Measurements from ENCODE around the gene C3. TPM values are rescaled to one million over a fixed set of nuclear protein-coding genes. Genes with fewer than 3 reads are reported as not detected.
"Not testable (repeated sequence)": the region's sequence is repeated elsewhere in the genome, so short reads cannot be mapped to it uniquely, and the experiment has no call there.

Gene C3
- total RNA-seq, 1 experiment from 2014 or later: 0.72 TPM

DNA sequence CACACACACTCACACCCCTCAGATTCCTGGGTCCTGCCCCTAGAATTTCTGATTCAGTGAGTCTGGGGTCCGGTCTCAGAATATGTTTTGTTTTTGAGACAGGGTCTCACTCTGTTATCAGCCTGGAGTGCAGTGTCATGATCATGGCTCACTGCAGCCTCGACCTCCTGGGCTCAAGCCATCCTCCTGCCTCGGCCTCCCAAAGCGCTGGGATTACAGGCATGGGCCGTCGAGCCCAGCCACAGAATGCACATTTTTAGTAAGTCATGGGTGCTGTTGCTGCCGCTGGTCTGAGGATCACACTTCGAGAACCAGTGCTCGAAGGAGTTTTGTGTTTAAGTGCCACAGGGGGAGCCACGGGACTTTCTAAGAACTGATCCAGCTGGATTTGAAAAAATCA lies 28.4 kb downstream of the C3 start:
- no peak for DNase-seq (ENCODE audit: low read depth)

DNA sequence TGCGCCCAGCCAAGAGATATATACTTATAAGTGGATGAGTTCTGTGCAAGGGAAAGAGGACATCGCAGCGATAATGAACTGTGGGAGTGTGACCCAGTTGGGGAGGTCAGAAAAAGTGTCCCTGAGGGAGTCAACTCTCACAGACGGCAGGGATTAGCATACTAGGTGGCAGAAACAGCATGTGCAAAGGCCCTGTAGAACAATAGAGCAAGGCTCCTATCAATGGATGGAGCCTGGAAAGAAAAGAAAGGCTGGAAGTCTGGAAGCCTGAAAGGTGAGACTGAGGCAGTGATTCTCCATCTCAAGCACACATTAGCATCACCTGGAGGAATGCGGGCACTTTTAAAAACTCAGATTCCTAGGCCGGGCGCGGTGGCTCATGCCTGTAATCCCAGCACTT lies 29.1 kb downstream of the C3 start:
- DNase-seq (ENCODE audit: low read depth): no peak

DNA sequence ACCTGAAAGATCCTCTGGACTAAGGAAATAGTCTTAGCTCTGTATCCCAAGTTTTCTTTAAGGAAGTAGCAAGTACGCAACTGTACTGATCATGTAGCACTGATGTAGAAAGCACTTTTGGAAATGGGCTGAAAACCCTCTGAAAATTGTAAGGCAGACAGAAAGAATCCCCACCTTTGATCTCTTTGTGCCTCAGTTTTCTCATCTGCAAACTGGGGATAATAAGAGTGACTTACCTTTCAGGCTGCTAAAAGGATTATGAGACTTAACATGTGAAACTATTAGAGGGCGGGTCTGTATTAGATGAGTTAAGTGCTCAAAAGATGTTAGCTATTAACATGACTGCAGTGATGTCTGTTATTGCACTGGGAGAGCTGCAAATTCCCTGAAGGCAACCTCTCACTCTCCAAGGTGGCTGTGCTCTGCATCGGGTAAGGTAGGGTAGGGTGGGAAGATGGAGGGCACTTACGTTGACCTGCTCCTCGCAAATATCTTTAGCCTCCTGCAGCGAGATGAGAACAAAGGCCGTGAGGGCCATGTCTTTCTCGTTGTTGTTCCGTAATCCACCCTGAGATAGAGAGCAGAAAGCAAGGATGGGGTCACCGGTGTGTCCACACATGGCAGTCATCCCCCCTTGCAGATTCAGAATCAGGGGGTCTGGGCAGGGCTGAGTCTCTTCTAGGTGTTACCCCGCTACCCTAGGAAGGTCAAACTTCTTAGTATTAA lies 30.1 kb downstream of the C3 start:
- no peak for DNase-seq (ENCODE audit: low read depth)

DNA sequence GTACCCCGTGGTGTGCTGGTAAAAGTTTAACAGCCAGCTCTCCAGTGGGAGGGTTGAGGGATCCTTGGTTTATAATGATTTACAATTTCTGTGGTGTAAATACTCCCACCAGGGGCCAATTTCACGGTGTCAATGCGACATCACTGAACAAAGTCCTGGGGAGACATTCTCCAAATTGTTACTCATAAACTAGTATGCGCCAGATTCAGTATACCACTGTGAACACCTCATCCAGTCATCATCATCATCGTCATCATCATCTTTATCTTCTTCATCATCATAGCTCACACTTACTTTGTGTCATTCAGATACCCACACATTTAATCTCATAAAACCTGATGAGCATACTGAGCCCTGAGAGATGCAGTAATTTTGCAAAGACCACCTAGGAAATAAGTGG lies 33.3 kb downstream of the C3 start:
- no peak for DNase-seq (ENCODE audit: low read depth)

DNA sequence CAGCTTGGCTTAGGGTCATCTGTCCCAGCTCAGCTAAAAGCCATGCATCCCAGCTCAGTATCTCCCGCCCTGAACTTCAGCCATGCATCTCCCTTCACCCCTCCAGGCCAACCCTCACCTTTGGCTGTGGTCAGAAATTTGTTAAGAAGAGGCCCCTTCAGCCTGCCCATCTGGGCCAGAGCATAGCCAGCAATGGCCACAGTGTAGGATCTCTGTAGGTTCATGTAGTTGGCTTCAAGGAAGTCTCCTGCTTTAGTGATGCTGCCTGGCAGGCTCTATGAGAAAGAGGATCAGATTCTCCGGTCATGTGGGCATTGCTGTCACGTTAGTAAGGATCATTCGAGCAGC lies 33.8 kb downstream of the C3 start:
- no peak for DNase-seq (ENCODE audit: low read depth)

DNA sequence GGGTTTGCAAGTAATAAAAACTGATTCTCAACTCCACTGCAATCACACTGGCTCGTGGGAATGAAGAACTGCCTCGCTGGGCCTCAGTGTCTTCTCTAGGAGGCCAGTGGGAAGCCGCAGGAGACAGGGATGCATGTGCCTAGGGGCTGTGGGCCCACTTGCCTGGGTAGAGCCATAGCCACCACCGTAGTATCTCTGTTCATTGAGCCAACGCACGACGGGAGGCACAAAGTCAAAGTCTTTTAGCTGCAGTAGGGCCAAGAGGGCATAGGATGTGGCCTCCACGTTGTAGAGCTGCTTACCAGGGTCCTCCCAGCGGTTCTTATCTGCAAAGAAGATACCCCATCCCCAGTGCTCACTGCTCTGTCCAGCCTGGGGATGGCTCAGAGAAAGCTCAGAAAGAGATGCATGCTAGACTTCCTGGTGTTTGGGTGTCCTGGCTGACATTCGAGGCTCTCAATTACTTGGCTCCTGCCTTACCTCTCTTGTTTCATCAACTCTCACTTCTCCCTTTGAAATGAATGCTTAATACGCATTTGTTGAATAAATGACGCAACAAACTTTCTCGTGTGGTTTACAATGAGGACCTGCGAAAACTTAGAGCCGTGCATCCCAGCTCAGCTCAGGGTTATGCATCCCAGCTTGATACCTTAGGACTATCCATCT lies 34.4 kb downstream of the C3 start:
- no peak for DNase-seq (ENCODE audit: low read depth)

DNA sequence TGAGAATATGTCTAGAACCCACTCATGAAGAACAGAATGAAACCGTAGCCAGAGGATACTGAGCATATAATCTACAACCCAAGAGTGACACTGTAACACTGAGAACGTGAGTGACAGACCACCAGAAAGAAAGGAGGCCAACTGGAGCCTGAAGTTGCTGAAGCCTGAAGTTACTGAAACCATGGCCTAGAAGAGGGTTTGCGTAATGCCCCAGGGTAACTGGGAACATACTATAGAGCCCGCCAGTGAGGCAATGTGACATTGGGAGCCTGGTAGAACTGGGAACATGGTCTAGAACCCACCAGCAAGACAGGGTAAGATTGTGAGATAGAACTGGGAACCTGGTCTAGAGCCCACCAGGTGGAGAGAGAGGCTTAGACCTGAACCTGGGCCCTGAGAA lies 35.0 kb downstream of the C3 start:
- no peak for DNase-seq (ENCODE audit: low read depth)

DNA sequence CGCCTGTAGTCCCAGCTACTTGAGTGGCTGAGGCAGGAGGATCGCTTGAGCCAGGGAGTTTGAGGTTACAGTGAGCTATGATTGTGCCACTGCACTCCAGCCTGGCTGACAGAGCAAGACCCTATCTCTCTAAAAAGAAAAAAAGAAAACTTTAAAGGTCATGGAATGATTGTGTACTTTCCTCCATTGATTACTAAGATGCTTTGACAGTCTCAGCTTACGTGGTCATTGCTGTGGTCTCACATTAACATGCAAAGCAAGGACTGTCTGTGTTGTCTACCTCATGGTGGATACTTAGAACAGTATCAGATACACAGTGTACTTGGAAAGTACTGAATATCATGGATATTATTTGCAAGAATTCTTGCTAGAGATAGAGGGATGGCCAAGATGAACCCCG lies 36.5 kb downstream of the C3 start:
- no peak for DNase-seq (ENCODE audit: low read depth)

DNA sequence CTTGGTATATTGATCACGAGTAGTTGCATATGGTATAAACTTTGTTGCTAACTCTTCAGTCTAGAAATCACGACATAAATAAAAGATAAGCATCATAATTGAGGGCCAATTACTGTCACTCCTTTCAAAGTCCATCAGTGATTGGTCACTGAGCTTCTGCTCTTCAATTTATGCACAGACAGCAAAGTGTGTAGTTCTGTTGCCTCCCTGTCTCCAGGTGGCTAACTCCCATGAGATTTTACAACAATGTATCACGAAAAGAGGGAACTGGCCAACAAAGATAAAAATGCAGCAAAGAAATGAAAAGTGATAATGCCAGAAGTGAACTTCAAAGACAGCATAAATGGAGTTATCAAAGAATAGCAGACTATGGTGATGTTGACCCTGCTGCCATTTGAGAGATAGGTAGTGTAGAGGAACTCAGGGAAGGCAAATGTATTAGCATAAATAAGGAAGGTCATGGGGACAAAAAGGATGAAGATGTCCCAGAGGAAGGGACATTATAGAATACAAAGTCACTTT lies 37.8 kb downstream of the C3 start:
- no peak for DNase-seq (ENCODE audit: low read depth)

DNA sequence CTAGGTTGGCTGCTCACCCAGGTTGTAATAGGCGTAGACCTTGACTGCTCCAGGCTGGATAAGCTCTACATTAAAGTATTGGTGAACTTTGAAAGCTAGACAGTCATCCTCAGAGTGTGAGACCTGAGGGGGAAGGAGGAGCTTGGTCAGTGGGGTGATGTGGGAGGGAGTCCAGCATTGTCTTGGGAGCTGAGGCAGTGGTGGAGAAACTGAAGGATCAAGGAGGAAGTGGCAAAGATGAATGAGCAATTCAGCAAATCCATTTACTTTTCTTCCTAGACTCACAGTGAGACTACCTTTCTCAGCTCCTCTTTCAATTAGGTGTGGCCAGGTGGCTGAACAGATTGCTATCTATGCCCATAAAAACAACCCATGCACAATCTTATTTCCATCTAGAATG lies 40.3 kb downstream of the C3 start:
- no peak for DNase-seq (ENCODE audit: low read depth)

DNA sequence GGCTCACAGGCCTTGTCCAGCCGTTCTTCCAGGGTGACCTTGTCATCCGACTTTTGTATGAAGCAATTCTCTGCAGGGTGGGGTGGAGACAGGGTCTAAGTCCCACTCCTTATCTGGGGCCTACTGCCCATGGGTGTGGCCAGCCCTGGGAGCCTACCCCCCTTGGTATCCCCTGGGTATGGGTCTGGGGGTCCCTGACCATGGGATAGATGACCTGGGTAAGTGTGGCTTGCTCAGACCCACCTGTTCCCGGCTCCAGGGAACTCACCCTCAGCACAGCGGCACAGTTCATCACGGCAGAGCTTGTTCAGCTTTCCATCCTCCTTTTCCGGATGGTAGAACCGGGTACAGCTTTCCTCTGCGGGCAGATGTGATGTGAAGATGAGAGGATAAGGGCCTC lies 41.3 kb downstream of the C3 start:
- no peak for DNase-seq (ENCODE audit: low read depth)

DNA sequence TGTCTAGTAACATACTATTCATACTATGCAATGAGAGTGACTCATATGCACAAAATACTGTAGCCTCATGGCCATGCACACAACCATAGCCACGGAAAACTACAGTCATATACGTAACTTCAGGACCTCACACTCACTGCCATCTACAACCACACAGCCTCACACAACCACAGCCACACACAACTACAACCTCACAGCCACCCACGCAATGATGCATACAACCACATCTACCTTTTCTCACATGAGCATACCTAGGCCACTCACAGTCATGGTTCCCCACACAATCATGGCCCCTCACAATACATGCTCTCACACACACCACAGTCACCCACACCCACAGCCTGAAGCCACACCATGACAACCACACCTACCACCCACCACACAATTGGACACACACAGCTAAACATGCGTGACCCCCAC lies 41.8 kb downstream of the C3 start:
- no peak for DNase-seq (ENCODE audit: low read depth)

DNA sequence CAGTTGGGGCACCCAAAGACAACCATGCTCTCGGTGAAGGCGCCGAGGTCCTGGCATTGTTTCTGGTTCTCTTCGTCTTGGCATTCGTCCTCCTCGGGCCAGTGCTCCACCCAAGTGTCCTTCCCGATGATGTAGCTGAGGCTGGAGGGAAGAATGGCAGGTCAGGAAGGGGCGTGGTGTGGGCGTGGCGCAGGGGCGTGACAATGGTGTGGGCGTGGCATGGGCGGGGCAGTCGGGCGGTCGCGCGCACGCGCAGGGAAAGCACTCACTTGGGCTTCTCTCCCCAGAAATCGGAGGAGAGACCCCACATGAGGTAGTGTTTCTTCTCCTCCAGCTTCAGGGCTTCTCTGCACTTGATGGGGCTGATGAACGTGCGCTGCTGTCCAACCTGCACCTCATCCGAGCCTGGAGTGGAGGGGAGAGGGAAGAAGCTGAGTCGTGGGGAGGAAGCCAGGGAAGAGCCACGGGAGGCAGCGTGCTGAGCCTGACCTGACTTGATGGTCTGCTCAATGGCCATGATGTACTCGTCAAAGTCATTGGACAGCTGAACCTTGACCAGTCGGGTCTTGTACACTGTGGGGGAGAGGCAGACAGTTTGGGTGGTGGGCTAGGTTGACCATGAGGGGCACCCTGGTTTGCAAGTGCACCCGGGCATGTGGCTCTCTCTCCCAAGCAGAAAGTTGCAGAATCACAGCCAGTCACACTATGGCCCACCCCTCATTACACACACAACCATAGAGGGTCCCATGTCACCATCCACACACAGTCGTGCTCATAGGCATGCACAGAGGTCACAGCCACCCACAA lies 42.4 kb downstream of the C3 start:
- no peak for DNase-seq (ENCODE audit: low read depth)

DNA sequence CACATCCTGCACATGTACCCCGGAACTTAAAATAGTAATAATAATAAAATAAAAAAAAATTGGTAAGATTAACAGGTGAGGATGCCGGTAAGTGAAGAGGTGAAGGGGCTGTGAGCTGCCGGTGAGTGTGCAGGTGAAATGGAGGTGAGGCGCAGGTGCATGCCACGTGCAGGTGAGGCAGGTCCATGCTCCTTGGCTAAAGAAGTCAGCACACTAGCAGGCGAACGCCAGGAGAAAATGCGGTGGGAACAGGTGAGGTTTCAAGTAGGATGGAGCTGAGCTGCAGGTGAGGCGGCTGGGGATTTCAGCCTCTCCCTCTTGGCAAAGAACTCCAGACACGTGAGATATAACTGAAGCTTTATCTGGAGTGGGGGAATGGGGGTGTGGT lies 43.0 kb downstream of the C3 start:
- DNase-seq (ENCODE audit: low read depth): no peak

DNA sequence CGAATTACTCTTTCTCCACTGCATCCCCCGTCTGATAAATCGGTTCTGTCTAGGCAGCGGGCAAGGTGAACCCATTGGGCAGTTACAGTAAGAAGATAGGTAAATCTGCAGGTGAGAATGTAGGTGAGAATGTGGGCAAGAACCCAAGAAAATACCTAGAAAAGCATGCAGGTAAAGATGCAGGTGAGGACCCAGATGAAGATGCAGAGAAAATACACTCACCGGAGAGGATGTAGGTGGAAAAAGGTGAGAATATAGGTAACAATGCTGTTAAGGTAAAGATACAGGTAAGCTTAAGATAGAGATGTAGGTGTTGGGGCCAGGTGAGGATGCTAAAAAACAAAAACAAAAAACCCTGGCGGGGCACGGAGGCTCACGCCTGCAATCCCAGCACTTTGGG lies 44.2 kb downstream of the C3 start:
- no peak for DNase-seq (ENCODE audit: low read depth)

DNA sequence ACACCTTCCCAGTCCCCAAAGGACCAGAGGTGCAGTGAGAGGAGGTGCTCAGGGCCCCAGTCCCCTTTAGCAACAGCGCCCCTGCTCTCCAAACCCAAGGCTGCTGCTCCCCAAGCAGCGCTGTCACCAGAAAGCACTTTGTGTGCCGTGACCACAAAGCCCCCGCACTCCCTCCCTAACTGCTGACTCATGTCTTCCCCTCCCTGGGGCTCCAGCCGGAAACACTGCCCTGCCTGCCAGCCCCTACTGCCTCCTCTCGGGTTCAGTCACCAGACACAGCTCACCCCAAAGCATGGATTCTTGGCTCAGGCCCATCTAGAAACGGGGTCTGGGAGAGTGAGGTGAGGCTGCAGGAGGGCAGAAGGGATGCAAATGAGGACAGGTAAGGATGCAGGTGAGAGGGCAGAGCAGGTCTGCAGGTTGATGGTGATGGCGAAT lies 45.6 kb downstream of the C3 start:
- DNase-seq (ENCODE audit: low read depth): peak; percentile 82

DNA sequence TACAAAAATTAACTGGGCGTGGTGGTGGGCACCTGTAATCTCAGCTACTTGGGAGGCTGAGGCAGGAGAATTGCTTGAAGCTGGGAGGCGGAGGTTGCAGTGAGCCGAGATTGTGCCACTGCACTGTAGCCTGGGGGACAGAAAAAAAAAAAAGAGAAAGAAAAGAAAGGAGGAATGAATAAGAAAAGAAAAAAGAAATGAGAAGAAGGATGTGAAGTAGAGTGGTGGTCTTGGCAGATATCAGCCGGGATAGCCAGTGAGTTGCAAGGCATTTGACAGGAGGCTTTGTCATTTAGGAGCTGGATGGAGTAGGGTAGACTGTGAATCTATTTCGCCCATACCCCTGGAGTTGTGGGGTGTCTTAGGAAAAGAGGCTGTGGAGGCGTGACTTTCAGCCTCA lies 46.0 kb downstream of the C3 start:
- not testable (repeated sequence) for DNase-seq (ENCODE audit: low read depth)

DNA sequence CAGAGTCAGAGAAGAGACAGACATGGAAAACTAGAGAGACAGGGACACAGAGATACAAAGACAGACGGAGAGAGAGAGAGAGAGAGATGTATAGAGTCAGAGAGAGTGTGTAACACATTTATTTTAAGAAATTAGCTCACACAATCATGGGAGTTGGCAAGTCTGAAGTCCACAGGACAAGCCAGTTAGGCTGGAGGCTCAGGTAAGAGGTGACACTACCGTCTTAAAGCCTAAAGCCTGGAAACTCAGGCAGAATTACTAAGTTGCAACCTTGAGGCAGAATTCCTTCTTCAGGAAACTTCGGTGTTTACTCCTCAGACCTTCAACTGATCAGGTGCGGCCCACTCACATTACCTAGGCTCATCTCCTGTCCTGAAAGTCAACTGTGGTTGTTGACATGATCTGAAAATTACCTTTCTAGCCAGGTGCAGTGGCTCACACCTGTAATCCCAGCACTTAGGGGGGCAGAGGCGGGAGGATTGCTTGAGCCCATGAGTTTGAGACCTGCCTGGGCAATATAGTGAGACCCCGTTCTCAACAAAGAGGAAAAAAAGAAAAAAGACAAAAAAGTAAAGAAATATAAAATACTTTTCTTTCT lies 47.7 kb downstream of the C3 start:
- DNase-seq (ENCODE audit: low read depth): no peak

DNA sequence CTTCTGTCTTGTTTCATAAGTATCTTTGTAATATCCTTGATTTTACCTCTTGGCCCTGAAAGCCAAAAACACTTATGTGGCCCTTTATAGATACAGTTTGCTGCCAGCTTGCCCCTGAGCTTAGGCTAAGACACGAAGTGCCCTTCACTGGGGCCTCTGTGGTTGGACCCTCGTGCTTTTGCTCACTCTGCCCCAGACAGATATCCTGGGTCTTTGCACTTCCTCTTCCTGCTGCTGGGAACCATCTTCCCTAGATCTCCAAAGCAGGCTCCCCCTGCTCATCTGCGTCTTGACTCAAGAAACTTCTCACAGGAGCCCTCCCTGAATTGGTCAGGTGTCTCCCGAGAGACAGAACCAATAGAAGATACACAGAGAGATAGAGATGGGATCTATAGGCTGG lies 48.5 kb downstream of the C3 start:
- DNase-seq (ENCODE audit: low read depth): no peak

DNA sequence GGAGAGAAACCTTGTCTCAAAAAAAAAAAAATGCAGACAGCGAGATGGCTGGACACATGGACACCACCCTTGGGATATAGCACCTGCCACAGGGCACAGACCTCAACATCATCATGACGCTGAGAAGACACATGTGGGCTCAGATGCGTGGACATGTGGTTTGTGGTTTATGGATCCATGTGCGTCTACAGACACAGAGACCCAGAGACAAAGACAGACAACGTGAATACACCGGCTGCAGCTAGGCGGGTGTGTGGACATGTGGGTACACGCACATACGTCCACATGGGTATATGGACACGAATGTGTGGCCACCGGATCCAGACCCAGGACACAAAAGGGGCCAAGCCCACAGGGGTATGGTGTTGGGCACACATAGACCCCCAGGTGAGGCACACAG lies 51.8 kb downstream of the C3 start:
- peak; percentile 18 for DNase-seq (ENCODE audit: low read depth)

DNA sequence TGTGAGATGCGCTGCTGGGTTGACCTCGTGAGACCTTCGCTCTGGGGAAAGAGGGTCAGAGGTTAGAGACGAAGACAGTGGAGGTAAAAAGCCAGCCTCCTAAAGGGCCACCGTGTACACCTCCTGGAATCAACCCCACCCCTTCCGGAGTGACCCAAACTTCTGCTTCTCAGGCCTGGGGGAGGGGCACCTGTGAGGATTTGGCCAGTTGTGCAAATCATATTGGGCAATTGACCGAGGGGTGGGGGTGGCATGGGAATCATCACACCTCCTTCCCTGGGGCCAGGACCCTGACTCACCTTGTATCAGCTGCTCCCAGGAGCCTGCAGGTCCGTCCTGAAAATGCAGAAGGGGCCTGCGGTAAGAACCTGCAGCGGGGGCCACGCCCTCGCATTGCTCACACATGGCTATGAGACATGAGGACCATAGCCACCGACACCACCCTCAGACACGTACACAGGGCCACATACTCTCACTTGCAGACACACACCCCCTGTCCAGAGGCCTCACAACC lies 53.3 kb downstream of the C3 start:
- DNase-seq (ENCODE audit: low read depth): no peak

DNA sequence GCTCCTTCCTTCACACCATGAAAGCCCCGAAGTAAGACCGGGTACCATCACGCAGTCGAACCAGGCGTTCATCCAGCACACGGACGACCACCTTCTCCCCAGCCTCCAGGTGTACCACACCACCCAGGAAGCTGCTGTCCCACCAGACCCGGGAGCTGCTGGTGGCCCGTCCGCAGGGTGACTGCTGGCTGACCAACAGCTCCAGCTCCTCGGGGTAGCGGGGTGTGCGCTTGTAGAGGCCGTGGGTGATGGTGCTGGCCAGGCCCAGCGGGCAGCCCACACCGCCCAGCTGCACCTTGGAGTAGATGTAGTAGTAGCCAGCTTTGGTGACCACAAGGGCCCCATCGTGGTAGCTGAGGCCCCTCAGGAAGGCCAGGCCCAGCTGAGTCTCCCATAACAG lies 55.5 kb downstream of the C3 start:
- no peak for DNase-seq (ENCODE audit: low read depth)

Measured in RPMI7951 (cell line).